ENCODE results near the gene KHSRP.

KHSRP gene

DNA sequence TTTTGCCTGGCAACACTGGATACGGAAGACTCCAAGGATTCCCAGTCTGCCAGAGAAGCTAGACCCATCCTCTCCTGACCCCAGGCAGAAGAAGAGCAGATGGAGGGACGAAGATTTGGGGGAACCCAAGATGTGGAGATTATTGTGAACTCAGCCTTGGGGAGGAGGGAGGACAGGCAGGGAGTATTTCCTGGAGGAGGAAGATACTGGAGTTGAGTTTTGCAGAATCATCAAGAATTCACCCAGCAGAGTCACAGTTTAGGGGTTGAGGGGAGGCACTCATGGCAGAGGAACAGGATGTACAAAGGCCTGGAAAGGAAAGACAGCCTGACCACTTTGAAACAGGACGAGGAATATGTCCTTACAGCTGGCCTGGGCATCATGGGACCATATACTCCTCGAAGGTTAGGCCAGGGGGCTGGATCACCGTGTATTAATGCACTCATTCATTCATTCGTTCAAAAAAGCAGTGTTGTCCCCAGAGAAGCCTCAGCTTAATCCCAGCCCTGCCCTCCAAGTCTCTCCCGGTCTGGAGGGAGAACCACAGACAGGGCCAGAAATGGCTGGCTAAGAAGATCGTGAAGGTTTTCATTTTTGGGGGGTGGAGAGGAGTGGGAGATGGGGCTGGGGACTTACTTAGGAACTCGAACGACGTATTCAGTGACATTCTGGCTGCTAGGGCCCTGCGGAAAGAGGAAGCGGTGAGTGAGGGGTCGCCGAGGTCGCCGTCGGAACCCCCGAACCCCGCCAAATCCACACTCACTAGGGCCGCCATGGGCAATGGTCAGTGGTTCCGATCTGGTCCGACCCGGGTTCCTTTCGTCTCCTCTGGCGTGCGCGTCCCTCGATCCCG lies 32.2 kb downstream of the KHSRP start:
- DNase-seq: no peak

DNA sequence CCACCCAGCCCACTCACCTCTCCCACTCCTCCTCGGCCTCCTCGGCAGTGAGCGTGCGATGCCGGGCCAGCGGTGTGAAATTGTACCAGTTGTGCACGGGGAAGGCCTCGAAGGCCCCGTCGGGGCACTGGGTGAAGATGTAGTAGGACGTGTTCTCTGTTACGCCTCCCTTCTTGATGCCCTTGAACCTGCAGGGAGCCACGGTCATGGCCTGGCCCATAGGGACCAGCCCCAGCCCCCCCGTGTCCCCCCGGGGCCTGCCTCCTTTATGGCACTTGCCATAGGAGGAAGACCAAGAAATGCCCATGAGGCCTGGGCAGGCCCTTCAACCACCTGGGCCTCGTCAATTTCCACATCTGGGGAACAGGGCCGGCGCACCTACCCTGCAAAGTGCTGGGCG lies 37.2 kb downstream of the KHSRP start:
- no peak for DNase-seq

GRCh38 chr19:6384381-6384780 lies 40.2 kb downstream of the KHSRP start:
- DNase-seq: no peak

- no peak for DNase-seq
Measured at GRCh38 chr19:6383188-6383587, 41.4 kb downstream of the KHSRP start.

DNA sequence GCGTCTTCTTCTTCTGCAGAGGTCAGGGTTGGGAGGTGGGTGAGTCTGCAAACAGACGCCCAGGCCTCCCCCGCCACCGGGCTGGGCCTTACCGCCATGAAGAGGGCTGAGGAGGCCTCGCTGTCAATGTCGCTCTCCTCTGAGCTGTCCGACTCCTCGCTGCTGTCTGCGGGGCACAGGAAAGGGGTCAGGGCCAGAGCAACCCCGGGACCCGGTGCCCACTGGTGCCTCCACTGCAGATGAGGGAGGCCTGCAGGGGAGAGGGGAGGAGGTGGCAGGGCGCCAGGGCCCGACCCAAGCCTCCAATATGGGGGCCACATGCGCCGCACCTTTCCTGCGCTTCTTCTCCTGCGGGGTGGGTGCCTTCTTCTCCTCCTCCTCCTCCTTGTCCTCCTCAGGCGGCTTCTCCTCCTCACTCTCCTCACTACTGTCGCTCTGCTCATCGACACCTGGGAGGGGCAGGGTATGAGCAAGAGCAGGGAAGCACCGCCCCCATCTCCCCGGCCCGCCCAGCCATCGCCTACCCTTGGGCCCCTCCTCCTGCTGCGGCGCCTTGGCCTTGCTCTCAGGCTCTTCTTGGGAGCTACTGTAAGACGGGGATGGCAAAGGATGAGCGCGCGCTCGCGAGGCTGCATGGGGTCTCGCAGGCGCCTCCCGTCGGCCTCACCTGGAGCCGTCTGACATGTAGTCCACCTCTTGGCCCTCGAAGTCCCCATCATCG lies 43.4 kb downstream of the KHSRP start:
- DNase-seq: no peak

- DNase-seq: no peak
Measured at GRCh38 chr19:6379744-6380143, 44.9 kb downstream of the KHSRP start.

DNA sequence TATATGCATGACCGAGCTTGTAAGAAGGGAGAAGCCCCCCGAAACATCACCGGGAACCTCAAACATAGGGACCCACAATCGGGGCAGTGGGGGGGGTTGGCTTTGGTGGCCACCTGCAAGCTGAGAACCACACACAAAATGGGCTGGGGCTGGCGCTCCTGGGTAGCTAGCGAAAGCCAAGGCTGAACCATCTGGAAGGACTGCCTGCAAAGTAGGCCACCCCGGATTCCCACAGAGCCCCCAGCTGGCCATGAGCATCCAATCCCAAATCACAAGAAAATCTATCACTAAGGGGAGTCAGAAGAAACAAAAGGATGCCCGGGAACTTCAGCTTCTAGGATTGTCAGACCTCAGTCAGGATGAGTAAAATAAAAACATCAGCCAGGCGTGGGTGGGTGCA lies 46.1 kb downstream of the KHSRP start:
- no peak for DNase-seq

DNA sequence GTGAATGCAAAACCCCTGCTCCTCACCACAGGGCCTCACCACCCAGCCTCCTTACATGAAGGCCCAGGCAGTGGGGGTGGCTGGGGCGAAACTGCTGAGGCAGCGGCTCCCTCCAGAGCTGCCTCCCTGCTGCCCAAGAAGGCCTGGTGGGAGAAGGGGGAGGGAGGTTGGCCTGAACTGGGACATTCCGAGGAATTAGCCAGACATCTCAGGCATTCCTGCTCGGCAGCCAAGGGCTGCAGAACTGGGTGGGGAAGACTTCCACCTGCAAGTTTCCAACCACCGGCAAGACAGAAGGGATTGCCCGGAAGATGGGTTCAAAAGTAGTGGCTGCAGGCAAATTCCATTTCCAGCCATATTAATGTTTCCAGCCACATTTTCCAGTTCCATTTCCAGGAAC lies 46.6 kb downstream of the KHSRP start:
- no peak for DNase-seq

DNA sequence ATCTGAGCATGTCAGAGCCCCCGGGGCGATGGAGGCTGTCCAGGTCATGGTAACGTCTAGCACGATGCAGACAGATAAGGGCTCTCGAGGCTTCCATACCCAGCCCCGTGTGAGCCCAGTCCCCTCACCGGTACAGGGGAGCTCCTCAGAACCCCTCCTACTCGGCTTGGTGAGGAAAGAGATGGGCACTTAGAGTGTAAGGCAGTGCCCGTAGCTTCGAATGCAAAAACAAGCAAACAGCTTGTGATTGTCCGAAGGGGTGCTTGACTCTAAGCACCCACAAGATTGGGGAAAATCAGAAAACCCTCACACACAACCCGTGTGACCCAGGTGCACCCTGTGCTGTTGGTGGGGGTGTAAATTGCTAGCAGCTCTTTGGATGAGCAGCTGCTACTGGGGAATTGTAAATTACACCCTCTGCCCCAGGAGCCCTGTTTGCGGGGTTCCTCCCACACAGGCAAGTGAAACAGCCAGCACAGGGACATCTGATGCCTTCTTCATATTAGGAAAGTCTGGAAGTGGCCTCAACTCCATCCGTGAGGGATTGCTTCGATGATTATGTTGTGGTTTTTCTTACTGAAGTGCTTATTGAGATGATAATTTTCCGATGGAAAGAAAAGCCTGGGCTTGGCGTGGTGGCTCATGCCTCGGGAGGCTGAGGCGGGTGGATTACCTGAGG lies 48.0 kb downstream of the KHSRP start:
- DNase-seq: no peak

DNA sequence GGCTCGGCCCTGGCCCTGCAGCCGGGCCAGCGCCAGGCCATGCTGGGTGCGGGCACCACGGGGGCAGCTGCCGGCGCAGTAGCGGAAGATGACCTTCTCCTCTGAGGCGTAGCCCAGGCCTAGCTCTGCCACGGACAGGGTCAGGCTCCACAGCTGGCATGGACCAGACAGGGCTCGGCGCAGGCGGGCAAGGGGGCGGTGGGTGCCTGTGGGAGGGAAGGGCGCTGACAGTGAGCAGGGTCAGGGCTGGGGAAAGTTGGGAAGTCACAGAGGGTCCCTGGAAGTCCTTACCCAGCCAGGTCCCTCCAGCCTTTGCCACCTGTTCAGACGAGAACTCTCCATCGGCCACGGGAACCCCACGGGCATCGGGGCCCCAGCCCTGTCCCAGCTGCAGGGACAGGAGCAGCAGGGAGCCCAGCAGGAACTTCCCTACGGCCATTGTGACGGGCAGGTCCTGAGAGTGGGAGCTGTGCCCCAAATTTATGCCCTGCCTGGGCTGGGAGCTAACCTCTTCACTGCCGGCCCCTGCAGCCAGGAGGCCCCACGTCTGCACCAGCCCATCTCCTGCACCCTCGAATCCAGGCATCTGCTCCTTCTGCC lies 49.1 kb downstream of the KHSRP start, which contains the start of gene PSPN:
PSPN (minus strand) TSS at position 523 of the 600 bp plus-strand sequence; CDS start at position 439, 84 bp downstream.
- DNase-seq: no peak

- DNase-seq: no peak
Measured at GRCh38 chr19:6374711-6375410, 49.8 kb downstream of the KHSRP start.

- no peak for DNase-seq
Measured at GRCh38 chr19:6374161-6374709, 50.4 kb downstream of the KHSRP start.

GRCh38 chr19:6373813-6374108 lies 50.9 kb downstream of the KHSRP start:
- DNase-seq: no peak

DNA sequence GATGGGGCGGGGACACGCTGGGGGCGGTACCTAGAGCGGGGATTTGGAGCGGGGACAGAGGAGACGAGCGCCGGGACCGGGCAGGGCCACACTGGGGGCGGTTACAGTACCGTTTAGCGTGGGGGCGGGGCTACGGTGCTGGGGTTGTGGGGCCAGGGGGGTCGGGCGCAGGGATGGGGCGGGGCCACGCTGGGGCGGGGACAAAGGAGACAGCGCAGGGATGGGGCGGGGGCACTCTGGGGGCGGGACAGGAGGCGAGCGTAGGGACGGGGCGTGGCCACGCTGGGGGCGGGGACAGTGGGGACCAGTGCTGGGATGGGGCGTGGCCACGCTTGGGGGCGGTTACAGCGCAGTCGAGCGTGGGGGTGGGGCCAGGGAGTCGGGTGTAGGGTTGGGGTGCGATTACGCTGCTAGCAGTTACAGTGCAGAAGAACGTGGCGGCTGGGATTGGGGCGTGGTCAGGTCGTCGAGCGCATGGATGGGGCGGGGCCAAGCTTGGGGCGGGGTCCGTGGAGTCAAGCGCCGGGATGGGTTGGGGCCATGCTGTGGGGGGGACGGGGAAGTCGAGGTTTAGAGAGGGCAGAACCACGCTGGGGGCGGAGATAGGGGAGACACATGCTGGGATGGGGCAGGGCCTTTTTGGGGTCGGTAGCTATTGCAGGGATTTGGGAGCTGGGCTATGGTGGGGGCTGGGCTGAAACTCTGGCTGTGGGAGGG lies 51.4 kb downstream of the KHSRP start:
- DNase-seq: peak; percentile 96

- DNase-seq: peak; percentile 100
Measured at GRCh38 chr19:6372594-6373095, 52.0 kb downstream of the KHSRP start, which contains the start of gene ALKBH7. Gene ALKBH7 (plus strand): TSS chr19:6372794. CDS start chr19:6372821, 27 bp downstream.

- DNase-seq: no peak
Measured at GRCh38 chr19:6364353-6364752, 60.3 kb downstream of the KHSRP start.
